ENCODE results near the gene ZNF410.

Gene ZNF410

GRCh38 chr14:73949752-73950734, 63.4 kb downstream of the ZNF410 start, which contains the start of the genes COQ6 and FAM161B:
Gene COQ6 (plus strand): TSS chr14:73950302. CDS start chr14:73950333, 31 bp downstream.
Gene FAM161B (minus strand): TSS chr14:73950094. CDS start chr14:73950026, 68 bp downstream.
- DNase-seq (ENCODE audit: low read depth, low spot score), result peak; percentile 85

- DNase-seq (ENCODE audit: low read depth, low spot score), result no peak
These were observed 67.1 kb downstream of the ZNF410 start for GRCh38 chr14:73953731-73954130.

- no peak for DNase-seq (ENCODE audit: low read depth, low spot score)
These were observed 69.0 kb downstream of the ZNF410 start for GRCh38 chr14:73955674-73956073.

GRCh38 chr14:73958591-73958990, 71.9 kb downstream of the ZNF410 start:
- no peak for DNase-seq (ENCODE audit: low read depth, low spot score)

GRCh38 chr14:73961192-73961591, 74.5 kb downstream of the ZNF410 start:
- DNase-seq (ENCODE audit: low read depth, low spot score), result no peak

- DNase-seq (ENCODE audit: low read depth, low spot score), result no peak
These were observed 78.6 kb downstream of the ZNF410 start for GRCh38 chr14:73965216-73965615.

- DNase-seq (ENCODE audit: low read depth, low spot score), result no peak
These were observed 82.2 kb downstream of the ZNF410 start for GRCh38 chr14:73968885-73969284.

GRCh38 chr14:73973497-73973896, 86.8 kb downstream of the ZNF410 start:
- DNase-seq (ENCODE audit: low read depth, low spot score), result no peak

- DNase-seq (ENCODE audit: low read depth, low spot score), result no peak
These were observed 89.5 kb downstream of the ZNF410 start for GRCh38 chr14:73976125-73976524.

GRCh38 chr14:73977896-73978295, 91.2 kb downstream of the ZNF410 start:
- no peak for DNase-seq (ENCODE audit: low read depth, low spot score)
